Activated CD4-positive, alpha-beta T cell treated with anti-CD3 and anti-CD28 coated beads, Interleukin-2, amount 50 U/mL, for 16 hours (primary cell): ENCODE data around the gene GMNN.
"Not testable (repeated sequence)": the region's sequence is repeated elsewhere in the genome, so short reads cannot be mapped to it uniquely, and the experiment has no call there.

Source experiments
- DNase-seq: peaks from one replicate; pipeline ENCODE4 v3.0.0-alpha.2; 2020

GMNN gene

GRCh38 chr6:24763578-24763977 is 11.2 kb upstream of the GMNN start:
- DNase-seq = no peak

DNA sequence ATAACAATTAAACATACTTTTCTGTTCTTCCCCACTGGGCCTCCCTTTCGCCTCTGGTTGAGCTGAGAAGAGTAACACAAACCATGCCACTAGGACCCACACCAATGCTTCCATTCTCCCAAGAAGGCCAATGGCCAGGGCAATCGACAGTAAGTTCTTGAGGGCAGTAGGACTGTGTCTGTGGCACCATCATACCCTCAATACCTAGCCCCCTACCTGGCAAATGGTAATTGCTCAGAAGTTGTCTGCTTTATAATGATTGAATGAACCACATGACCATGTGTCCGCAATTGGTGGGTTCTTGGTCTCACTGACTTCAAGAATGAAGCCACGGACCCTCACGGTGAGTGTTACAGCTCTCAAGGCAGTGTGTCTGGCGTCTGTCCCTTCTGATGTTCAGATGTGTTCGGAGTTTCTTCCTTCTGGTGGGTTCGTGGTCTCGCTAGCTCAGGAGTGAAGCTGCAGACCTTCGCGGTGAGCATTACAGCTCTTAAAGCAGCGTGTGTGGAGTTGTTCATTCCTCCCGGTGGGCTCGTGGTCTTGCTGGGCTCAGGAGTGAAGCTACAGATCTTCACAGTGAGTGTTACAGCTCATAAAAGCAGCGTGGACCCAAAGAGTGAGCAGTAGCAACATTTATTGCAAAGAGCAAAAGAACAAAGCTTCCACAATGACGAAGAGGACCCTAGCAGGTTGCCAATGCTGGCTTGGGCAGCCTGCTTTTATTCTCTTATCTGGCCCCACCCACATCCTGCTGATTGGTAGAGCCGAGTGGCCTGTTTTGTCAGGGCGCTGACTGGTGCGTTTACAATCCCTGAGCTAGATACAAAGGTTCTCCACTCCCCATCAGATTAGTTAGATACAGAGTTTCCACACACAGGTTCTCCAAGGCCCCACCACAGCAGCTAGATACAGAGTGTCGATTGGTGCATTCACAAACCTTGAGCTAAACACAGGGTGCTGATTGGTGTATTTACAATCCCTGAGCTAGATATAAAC is 9.6 kb upstream of the GMNN start:
- DNase-seq = not testable (repeated sequence)

GRCh38 chr6:24765968-24766367 is 8.8 kb upstream of the GMNN start:
- not testable (repeated sequence) for DNase-seq

GRCh38 chr6:24766680-24767462 is 7.9 kb upstream of the GMNN start:
- DNase-seq = peak; percentile 62

DNA sequence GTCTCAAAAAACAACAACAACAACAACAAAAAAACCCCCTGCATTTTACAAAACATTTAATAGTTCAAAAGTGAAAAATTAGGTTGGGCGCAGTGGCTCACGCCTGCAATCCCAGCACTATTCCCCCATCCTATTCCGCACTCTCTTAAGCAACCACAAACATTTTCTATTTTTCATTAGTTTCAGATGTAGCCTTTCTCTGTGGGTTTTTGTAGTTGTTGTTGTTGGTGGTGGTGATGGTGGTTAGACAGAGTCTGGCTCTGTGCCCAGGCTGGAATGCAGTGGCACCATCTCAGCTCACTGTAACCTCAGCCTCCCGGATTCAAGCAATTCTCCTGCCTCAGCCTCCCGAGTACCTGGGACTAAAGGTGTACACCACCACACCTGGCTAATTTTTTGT is 6.4 kb upstream of the GMNN start:
- DNase-seq = no peak

DNA sequence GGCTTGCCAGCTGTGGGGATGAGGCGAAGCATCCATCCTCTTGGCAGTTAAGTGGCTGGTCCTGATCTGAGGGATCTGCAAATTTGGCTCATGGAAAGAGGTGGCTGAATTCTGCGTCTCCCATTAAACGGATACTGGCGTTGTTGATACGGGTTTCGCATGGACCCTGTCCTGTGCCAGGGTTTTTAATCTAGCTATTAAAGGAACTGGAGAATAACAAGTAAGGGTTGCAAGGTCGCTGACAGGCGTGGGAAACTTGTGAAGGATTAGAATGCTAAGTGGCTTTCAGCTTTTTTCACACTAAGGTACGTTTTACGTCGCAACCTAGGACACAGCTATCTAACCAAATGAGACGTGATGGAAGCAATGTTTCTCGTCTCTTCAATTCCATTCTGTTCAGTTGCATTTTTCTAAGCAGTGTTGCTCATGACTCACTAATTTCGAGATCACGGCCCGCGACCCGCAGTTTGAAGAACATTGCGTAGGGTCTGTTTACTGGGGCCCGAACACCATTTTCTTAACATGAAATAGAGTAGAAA is 852 bp downstream of the GMNN start:
- DNase-seq = peak; percentile 37

GRCh38 chr6:24777227-24777626 is 2.5 kb downstream of the GMNN start:
- no peak for DNase-seq

DNA sequence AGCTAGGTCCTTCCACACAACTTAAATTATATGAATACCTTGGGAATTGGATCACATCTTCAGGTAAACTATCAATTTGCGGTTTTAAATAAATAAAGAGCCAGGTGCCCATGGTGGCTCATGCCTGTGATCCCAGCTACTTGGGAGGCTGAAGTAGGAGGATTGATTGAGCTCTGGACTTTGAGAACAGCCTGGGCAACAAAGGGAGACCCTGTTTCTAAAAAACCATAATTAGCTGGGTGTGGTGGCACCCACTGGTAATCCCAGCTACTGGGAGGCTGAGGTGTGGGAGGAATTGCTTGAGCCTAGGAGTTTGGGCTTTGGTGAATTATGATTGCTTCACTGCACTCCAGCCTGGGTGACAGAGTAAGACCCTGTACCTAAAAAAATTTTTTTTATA is 3.4 kb downstream of the GMNN start:
- no peak for DNase-seq

GRCh38 chr6:24778878-24779277 is 4.1 kb downstream of the GMNN start:
- no peak for DNase-seq

GRCh38 chr6:24779416-24780016 is 4.8 kb downstream of the GMNN start:
- no peak for DNase-seq

GRCh38 chr6:24780206-24780605 is 5.5 kb downstream of the GMNN start:
- no peak for DNase-seq

GRCh38 chr6:24788031-24788665 is 13.4 kb downstream of the GMNN start:
- DNase-seq = peak; percentile 20

DNA sequence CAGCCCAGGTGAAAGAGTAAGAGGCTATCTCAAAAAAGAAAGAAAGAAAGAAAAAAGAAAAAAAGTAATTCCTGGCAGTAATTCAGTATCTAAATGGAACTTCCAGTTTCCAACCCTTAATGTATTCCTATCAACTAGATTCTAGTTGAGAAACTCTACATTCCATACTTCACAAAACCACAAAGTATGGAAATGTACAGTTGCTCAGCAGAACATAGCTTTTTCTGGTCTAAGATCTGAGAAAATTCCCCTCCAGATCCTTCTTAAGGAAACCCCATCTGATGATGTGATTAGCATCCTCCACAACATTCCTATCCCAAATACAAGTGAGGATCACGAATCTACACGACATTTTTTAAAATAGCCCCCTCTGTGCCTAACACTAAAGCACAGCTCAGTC is 20.4 kb downstream of the GMNN start:
- no peak for DNase-seq

GRCh38 chr6:24796616-24797290 is 22.0 kb downstream of the GMNN start:
- DNase-seq = no peak

GRCh38 chr6:24797596-24798216 is 23.0 kb downstream of the GMNN start:
- DNase-seq = no peak

- DNase-seq = no peak
Observed at GRCh38 chr6:24798740-24799540, 24.2 kb downstream of the GMNN start, which contains the start of gene ARMH2. Gene ARMH2, minus strand, starts transcription at chr6:24798917. Its CDS starts 60 bp downstream, at chr6:24798857.

- DNase-seq = no peak
Observed at GRCh38 chr6:24799541-24799915, 24.8 kb downstream of the GMNN start.

GRCh38 chr6:24802271-24803059 is 27.7 kb downstream of the GMNN start:
- DNase-seq = no peak

- no peak for DNase-seq
Observed at GRCh38 chr6:24807584-24807983, 32.8 kb downstream of the GMNN start.

DNA sequence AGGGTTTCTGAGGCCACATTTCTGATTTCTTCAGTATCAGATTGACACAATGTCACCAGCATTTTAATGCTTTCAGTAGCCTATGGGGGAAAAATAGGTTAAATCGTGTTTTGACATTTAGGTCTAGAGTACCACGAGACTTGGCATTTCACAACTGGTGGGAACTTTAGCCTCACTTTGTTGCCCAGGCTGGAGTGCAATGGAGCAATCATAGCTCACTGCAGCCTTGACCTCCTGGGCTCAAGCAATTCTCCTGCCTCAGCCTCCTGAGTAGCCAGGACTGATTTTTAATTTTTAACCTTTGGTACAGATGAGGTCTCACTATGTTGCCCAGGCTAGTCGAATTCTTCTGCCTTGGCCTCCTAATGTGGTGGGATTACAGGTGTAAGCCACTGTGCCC is 35.0 kb downstream of the GMNN start:
- DNase-seq = no peak
